ENCODE measurements around the gene DSCAML1.

GRCh38 chr11:117658809-117659208 lies 138.2 kb downstream of the DSCAML1 start:
- TF ChIP-seq EP300 (IDR thresholded peaks at IDR 0.05) = no peak
- TF ChIP-seq CTCF (IDR thresholded peaks at IDR 0.05) = no peak
- no peak for TF ChIP-seq POLR2AphosphoS5 (IDR thresholded peaks at IDR 0.05)
- TF ChIP-seq POLR2A (IDR thresholded peaks at IDR 0.05) = no peak

All from upper lobe of left lung (tissue), 4 donors.